ENCODE data around the gene MTG2. TPM values are rescaled to one million over a fixed set of nuclear protein-coding genes. Genes with fewer than 3 reads are reported as not detected.

Gene MTG2
- total RNA-seq, 1 experiment from 2014 or later = 33.9 TPM

DNA sequence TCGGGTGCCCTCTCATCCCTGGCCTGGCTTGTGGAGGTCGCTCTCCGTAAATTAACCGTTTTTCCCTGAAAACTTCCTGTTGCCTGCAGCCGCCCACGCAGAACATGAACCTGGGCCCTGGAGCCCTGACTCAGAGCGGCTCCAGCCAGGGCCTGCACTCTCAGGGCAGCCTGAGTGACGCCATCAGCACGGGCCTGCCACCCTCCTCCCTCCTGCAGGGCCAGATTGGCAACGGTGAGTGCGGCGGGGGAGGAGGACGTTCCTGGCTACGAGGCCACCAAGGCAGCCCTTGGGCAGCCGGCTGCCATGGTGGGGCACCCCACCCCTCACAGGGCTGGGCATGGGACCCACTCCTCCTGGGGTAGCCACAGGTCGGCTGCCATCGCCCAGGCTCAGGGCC is 21.5 kb upstream of the MTG2 start:
- Histone ChIP-seq H3K4me1 (ENCODE audit: insufficient read depth, low read length) (peaks cover 17% of the 10 kb centered on the region), H3F3A (ENCODE audit: low read length, unreplicated experiment) (no peaks in the 10 kb centered on the region), H3K9ac (ENCODE audit: low read length) (no peak overlapping the region), H3K27ac (ENCODE audit: low read length) (no peak overlapping the region), H3K4me3 (ENCODE audit: low read length) (no peak overlapping the region), H3K4me2 (ENCODE audit: low read length) (no peak overlapping the region), H3K9me3 (ENCODE audit: low read length) (no peaks in the 10 kb centered on the region), H3K79me2 (ENCODE audit: low read length) (peaks cover 30% of the 10 kb centered on the region), H3K9me2 (replicated peaks; ENCODE audit: low read length) (no peaks in the 10 kb centered on the region), H3K36me3 (ENCODE audit: low read depth, low read length) (peaks cover 23% of the 10 kb centered on the region), H2AFZ (ENCODE audit: low read length) (no peak overlapping the region), H4K20me1 (ENCODE audit: low read length) (peaks cover 7% of the 10 kb centered on the region), H3K27me3 (ENCODE audit: low read length) (no peaks in the 10 kb centered on the region)
- ATAC-seq = no peak
- ChIA-PET CTCF (no interaction called here), POLR2A (ENCODE audit: unreplicated experiment) (no interaction called here)
- BruUV-seq (replicated peaks) = no TSS peak
- no peak for DNase-seq
- TF ChIP-seq, protein P1, sequence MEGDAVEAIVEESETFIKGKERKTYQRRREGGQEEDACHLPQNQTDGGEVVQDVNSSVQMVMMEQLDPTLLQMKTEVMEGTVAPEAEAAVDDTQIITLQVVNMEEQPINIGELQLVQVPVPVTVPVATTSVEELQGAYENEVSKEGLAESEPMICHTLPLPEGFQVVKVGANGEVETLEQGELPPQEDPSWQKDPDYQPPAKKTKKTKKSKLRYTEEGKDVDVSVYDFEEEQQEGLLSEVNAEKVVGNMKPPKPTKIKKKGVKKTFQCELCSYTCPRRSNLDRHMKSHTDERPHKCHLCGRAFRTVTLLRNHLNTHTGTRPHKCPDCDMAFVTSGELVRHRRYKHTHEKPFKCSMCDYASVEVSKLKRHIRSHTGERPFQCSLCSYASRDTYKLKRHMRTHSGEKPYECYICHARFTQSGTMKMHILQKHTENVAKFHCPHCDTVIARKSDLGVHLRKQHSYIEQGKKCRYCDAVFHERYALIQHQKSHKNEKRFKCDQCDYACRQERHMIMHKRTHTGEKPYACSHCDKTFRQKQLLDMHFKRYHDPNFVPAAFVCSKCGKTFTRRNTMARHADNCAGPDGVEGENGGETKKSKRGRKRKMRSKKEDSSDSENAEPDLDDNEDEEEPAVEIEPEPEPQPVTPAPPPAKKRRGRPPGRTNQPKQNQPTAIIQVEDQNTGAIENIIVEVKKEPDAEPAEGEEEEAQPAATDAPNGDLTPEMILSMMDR (conservative IDR thresholded peaks at IDR 0.05; ENCODE audit: low read depth, low read length) = no peak
- TF ChIP-seq EZH2phosphoT487 (IDR thresholded peaks at IDR 0.05; ENCODE audit: borderline replicate concordance, low read length) (no peak), EZH2 (IDR thresholded peaks at IDR 0.05; ENCODE audit: low read length, unreplicated experiment) (no peak)
- intact Hi-C loops (cut with micrococcal nuclease) = no loop called here

DNA sequence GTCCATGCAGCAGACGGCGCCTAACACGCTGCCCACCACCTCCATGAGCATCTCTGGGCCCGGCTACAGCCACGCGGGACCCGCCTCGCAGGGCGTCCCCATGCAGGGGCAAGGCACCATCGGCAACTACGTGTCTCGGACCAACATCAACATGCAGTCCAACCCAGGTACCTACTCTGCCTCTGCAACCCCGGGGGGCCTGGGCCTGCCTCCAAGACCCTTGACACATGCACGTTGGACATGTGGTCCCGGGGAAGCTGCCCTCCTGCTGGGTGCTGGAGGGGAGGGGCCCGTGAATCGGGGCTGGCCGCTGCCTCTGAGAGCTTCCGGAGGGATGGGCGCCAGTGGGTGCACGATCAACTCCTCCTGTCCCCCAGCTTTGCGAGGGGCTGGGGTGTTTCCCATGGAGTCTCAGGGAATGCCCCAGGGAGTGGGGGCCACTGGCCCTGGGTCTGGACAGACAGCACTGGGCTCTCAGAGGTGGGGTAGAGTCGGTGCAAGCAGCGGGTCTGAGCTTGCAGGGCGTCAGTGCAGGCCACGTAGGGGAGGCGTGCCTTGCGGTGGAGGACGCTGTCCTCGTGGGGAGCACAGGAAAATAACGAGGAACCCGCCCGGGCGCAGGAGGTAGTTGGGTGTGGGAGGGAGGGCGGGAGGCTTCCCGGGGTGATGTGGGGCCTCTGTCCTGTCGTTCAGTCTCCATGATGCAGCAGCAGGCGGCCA is 19.9 kb upstream of the MTG2 start:
- CTCF ChIA-PET = no interaction called here
- peaks cover 17% of the 10 kb centered on the region for H3K4me1 ChIP-seq (ENCODE audit: insufficient read depth, low read length)
- H3F3A ChIP-seq (ENCODE audit: low read length, unreplicated experiment) = no peaks in the 10 kb centered on the region
- H2AFZ ChIP-seq (ENCODE audit: low read length) = no peak overlapping the region
- H3K9ac ChIP-seq (ENCODE audit: low read length) = no peak overlapping the region
- TF ChIP-seq EZH2phosphoT487 (IDR thresholded peaks at IDR 0.05; ENCODE audit: borderline replicate concordance, low read length) (no peak), EZH2 (IDR thresholded peaks at IDR 0.05; ENCODE audit: low read length, unreplicated experiment) (no peak)
- TF ChIP-seq, protein P1 (conservative IDR thresholded peaks at IDR 0.05; ENCODE audit: low read depth, low read length) = no peak
- H3K9me3 ChIP-seq (ENCODE audit: low read length) = no peaks in the 10 kb centered on the region
- POLR2A ChIA-PET (ENCODE audit: unreplicated experiment) = no interaction called here
- peaks cover 14% of the 10 kb centered on the region for H3K79me2 ChIP-seq (ENCODE audit: low read length)
- no peak overlapping the region for H3K4me2 ChIP-seq (ENCODE audit: low read length)
- ATAC-seq = no peak
- no peak overlapping the region for H3K4me3 ChIP-seq (ENCODE audit: low read length)
- DNase-seq = no peak
- no peaks in the 10 kb centered on the region for H3K9me2 ChIP-seq (replicated peaks; ENCODE audit: low read length)
- H3K36me3 ChIP-seq (ENCODE audit: low read depth, low read length) = peaks cover 24% of the 10 kb centered on the region
- intact Hi-C loops (cut with micrococcal nuclease) = no loop called here
- BruUV-seq (replicated peaks) = no TSS peak
- no peak overlapping the region for H3K27ac ChIP-seq (ENCODE audit: low read length)
- no peaks in the 10 kb centered on the region for H3K27me3 ChIP-seq (ENCODE audit: low read length)
- no peaks in the 10 kb centered on the region for H4K20me1 ChIP-seq (ENCODE audit: low read length)

DNA sequence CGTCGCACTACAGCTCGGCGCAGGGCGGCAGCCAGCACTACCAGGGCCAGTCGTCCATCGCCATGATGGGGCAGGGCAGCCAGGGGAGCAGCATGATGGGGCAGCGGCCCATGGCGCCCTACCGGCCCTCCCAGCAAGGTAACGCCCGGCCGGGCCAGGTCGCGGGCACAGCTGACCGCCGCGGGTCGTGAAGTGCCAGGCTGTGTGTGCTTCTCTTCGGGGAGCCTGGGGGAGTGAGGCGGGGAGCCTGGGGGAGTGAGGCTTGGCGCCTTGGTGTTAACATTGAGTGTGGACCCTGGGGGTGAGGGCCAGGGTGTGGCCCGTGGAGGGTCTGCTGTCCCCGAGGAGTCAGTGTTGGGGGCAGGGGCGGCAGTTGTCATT is 19.4 kb upstream of the MTG2 start:
- Histone ChIP-seq H3K4me1 (ENCODE audit: insufficient read depth, low read length) (peaks cover 17% of the 10 kb centered on the region), H3F3A (ENCODE audit: low read length, unreplicated experiment) (no peaks in the 10 kb centered on the region), H3K4me2 (ENCODE audit: low read length) (no peak overlapping the region), H3K79me2 (ENCODE audit: low read length) (peaks cover 8% of the 10 kb centered on the region), H3K4me3 (ENCODE audit: low read length) (no peak overlapping the region), H2AFZ (ENCODE audit: low read length) (no peak overlapping the region), H3K9me2 (replicated peaks; ENCODE audit: low read length) (no peaks in the 10 kb centered on the region), H3K9ac (ENCODE audit: low read length) (no peak overlapping the region), H3K9me3 (ENCODE audit: low read length) (no peaks in the 10 kb centered on the region), H4K20me1 (ENCODE audit: low read length) (no peaks in the 10 kb centered on the region), H3K36me3 (ENCODE audit: low read depth, low read length) (peaks cover 24% of the 10 kb centered on the region), H3K27me3 (ENCODE audit: low read length) (no peaks in the 10 kb centered on the region), H3K27ac (ENCODE audit: low read length) (no peak overlapping the region)
- POLR2A ChIA-PET (ENCODE audit: unreplicated experiment) = no interaction called here
- ATAC-seq (no peak), DNase-seq (no peak)
- no peak for TF ChIP-seq EZH2phosphoT487 (IDR thresholded peaks at IDR 0.05; ENCODE audit: borderline replicate concordance, low read length)
- no peak for TF ChIP-seq EZH2 (IDR thresholded peaks at IDR 0.05; ENCODE audit: low read length, unreplicated experiment)
- TF ChIP-seq, protein P1 (conservative IDR thresholded peaks at IDR 0.05; ENCODE audit: low read depth, low read length) = no peak
- intact Hi-C loops (cut with micrococcal nuclease) = no loop called here
- no TSS peak for BruUV-seq (replicated peaks)
- CTCF ChIA-PET = no interaction called here

Measured in PC-3 (cell line).